GM10847 (cell line): ENCODE results near the gene FBN3.

Experiments used
- POLR2A ChIP-seq: IDR thresholded peaks from 2 replicates; pipeline ENCODE4 v1.6.1; 2011; ENCODE audit not compliant: insufficient read length; ENCODE audit errors: extremely low read depth

FBN3 gene

DNA sequence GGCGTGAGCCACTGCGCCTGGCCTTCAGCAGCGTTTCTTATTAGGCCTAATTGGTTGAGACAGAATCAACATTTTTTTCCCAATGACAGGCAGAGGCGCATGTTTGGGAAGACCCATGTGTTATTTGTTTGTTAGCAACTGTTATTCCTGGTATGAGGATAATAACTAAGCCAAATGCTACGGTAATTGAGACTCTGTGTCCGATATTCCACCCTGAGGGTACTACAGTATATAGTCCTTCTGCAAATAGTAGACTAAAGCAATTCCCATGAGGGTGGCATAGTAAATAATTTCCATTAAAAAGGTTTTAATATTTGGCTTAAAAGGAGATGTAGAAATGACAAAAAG lies 115.2 kb downstream of the FBN3 start:
- TF ChIP-seq POLR2A: no peak

DNA sequence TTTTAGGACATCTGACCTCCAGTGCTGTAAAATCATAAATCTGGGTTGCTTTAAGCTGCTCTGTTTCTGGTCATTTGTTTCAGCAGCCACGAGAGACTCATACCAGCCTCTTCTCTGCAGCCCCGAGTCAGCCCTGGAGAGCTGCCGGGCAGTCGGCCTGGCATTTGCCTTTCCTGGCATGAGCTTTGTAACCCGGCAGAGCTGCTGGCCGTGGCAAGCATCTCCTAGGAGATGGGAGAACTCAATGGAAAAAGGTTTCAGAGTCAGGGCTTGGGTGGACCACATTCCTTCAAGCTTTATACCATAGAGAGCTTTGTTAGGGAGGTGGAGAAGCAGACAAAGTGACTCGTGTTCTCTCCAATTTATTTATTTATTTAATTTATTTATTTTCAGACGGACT lies 118.4 kb downstream of the FBN3 start:
- no peak for TF ChIP-seq POLR2A

DNA sequence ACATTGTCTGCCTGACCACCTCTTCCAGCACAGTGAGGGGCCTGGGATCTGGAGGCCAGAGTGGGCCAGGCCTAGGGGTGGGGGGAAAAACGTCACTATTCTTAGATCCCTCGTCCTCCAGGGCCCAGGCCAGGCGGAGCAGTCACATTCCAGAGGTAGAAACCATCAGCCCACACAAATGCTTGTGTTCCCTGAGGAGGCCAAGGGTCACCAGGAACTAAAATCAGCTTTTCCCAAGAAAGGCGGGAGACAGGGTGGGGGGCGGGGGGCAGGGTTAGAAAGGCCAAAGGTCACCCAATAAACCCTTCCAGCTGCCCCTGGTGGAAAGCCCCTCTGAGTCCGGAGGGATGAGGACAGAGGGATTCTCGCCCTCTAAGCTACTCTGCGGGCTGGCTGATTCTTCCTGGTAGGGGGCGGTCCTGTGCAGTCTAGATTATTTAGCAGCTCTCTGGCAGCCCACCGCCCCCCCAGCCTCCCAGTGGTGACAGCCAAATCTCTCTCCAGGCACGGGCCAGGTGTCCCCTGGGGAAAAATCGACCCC lies 120.4 kb downstream of the FBN3 start:
- TF ChIP-seq POLR2A: no peak

DNA sequence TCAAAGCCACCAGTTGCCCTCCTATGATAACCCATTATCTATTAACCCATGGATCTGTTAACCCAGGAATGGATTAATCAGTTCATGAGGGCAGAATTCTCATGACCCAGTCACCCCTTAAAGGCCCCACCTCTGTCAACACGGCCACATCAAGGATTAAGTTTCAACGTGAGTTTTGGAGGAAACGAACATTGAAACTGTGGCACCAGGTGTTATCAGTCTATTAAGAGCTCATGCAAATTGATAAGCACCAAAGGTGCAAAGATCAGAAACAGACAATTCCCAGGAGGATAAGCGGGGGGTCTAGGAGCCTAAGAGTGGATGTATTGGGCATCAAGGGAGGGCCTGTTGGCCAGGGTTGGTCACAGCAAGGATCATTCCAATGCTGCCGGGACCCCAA lies 124.1 kb downstream of the FBN3 start:
- TF ChIP-seq POLR2A: no peak

DNA sequence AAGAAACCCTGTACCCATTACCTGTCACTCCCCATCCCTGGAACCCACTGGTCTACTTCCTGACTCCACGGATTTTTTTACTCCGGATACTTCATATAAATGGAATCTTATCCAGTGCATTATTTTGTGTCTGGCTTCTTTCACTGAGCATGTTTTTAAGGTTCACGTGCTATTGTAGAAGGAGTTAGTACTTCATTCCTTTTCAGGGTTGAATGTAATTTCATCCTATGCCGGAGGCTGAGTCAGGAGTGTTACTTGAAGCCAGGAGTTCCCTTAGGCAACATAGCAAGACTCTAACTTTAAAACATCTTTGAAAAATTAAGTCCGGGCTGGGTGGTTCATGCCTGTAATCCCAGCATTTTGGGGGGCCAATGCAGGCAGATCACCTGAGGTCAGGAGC lies 126.0 kb downstream of the FBN3 start:
- TF ChIP-seq POLR2A: no peak

DNA sequence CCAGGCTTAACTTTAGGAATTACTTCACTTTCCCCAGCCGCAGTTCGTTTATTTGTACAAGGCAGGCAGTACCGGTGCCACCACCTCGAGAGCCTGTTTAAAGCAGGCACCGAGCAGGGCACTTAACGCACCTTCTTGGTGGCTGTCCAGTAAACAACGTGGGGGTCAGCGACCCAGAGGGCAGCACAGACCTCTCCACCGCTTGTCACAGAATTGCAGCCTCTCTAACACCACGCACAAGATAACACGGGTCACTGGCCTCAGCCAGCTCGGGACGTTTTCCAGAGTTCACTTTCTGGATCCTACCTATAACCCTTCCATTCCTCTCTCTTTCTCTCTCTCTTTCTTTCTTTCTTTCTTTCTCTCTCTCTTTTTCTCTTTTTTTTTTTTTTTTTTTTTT lies 127.1 kb downstream of the FBN3 start:
- no peak for TF ChIP-seq POLR2A

DNA sequence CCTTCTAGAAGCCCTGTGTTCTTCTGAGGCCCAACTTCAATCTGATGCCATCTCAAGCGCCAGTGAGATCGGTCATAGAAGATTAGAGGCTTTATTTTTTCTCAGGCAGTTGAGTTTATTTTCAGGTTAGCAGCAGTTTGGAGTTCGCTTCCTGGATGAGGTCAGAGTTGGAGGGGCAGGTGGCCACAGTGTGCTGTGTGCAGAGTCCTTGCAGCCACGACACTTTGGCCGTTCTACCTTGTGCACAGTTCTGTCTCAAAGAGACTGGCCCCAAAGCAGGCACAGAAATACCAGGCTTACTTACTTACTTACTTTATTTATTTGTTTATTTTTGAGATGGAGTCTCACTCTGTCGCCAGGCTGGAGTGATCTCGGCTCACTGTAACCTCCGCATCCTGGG lies 128.0 kb downstream of the FBN3 start:
- TF ChIP-seq POLR2A: no peak

DNA sequence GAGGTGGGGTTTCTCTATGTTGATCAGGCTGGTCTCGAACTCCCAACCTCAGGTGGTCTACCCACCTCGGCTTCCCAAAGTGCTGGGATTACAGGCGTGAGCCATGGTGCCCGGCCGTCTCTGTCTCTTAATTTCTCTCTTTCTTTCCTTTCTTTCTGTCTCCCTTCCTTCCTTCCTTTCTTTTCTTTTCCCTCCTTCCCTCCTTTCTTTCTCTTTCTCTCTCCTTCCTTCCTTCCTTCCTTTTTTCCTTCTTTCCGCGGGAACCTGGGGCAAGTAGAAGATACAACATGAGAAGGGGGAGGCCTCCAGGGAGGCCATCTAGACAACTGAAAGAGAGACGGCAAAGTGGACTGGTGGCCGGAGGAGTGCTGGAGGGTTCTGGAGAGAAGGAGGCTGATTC lies 128.7 kb downstream of the FBN3 start:
- TF ChIP-seq POLR2A: no peak

DNA sequence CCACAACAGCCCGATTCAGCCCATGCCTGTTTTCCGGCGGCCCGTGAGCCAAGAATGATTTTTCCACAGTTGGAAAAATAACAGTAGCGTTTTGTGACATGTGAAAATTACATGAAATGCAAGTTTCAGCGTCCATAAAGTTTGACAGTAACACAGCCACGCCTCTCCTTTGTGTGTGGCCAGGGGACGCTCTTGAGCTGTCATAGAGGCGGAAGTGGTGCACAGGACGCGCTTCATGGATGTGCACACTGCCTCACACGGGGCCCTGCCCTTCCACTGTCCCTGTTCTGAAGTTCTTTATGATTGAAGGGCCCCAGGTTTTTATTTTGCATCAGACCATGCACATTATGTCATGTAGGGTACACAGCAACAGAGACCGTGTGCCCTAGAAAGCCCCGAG lies 131.6 kb downstream of the FBN3 start:
- TF ChIP-seq POLR2A: no peak
